Measurements from ENCODE around the gene KCNN4. TPM values are rescaled to one million over a fixed set of nuclear protein-coding genes. Genes with fewer than 3 reads are reported as not detected.
A peak's percentile ranks its signal among the peaks of the same experiment; 100 is the strongest.

The KCNN4 gene
- total and polyA plus RNA-seq, 10 donors, result 14.3 to 77.6 (median 22.6) TPM

GRCh38 chr19:43799502-43800142, 18.8 kb upstream of the KCNN4 start:
- intact Hi-C loops (cut with DNase I; ENCODE audit: low total_unique reads), result no loop called here
- Histone ChIP-seq H3K9me3 (peaks cover 0 to 8% (median 2%) of the 10 kb centered on the region in 8 donors), H3K27ac (peak overlapping the region in 5 of 8 donors; percentile 36 to 75 (median 59)), H3K27me3 (replicated peaks in 1 of 7) (peaks cover 0 to 27% (median 0%) of the 10 kb centered on the region in 7 donors), H3K36me3 (peaks cover 0 to 22% (median 0%) of the 10 kb centered on the region in 6 donors), H3K4me1 (peaks cover 0 to 22% (median 9%) of the 10 kb centered on the region in 6 donors), H3K4me3 (peak overlapping the region in 6 of 8 donors; percentile 45 to 77 (median 56))
- WGBS, 5 donors, result 54 to 70% (median 64%) methylated on average over 5 to 6 of the region's 6 CpGs
- DNase-seq, result no peak
- TF ChIP-seq POLR2AphosphoS5 (IDR thresholded peaks at IDR 0.05), result peak in 2 of 3 donors; percentile 15 to 32
- TF ChIP-seq CTCF (IDR thresholded peaks at IDR 0.05 in 8 of 11, conservative IDR thresholded peaks at IDR 0.05 in 3 of 11), result no peak
- TF ChIP-seq POLR2A (IDR thresholded peaks at IDR 0.05), result no peak

- Histone ChIP-seq H3K36me3 (peaks cover 0 to 22% (median 0%) of the 10 kb centered on the region in 6 donors), H3K27ac (peak overlapping the region in 5 of 8 donors; percentile 36 to 75 (median 59)), H3K4me3 (peak overlapping the region; percentile 45 to 77 (median 56)), H3K9me3 (peaks cover 0 to 8% (median 2%) of the 10 kb centered on the region in 8 donors), H3K4me1 (peaks cover 0 to 22% (median 9%) of the 10 kb centered on the region in 6 donors), H3K27me3 (replicated peaks in 1 of 7) (peaks cover 0 to 35% (median 0%) of the 10 kb centered on the region in 7 donors)
- peak; percentile 84 for DNase-seq
- WGBS, 5 donors, result 16 to 22% (median 18%) methylated on average over 48 to 70 of the region's 70 CpGs
- TF ChIP-seq CTCF (IDR thresholded peaks at IDR 0.05 in 8 of 11, conservative IDR thresholded peaks at IDR 0.05 in 3 of 11), result no peak
- TF ChIP-seq POLR2AphosphoS5 (IDR thresholded peaks at IDR 0.05), result peak in 2 of 3 donors; percentile 62
- intact Hi-C loops (cut with DNase I; ENCODE audit: low total_unique reads), result no loop called here
Measured at GRCh38 chr19:43798546-43799409, 18.0 kb upstream of the KCNN4 start.

GRCh38 chr19:43798026-43798545, 17.3 kb upstream of the KCNN4 start:
- Histone ChIP-seq H3K4me1 (peaks cover 0 to 22% (median 9%) of the 10 kb centered on the region in 6 donors), H3K27me3 (replicated peaks in 1 of 7) (peaks cover 0 to 42% (median 0%) of the 10 kb centered on the region in 7 donors), H3K27ac (peak overlapping the region in 3 of 8 donors; percentile 53 to 75 (median 61)), H3K36me3 (peaks cover 0 to 22% (median 0%) of the 10 kb centered on the region in 6 donors), H3K4me3 (peak overlapping the region; percentile 45 to 77 (median 56)), H3K9me3 (peaks cover 0 to 8% (median 2%) of the 10 kb centered on the region in 8 donors)
- intact Hi-C loops (cut with DNase I; ENCODE audit: low total_unique reads), result no loop called here
- no peak for DNase-seq
- 41 to 60% (median 49%) methylated on average over 2 to 5 of the region's 5 CpGs for WGBS, 5 donors
- TF ChIP-seq CTCF (IDR thresholded peaks at IDR 0.05 in 8 of 11, conservative IDR thresholded peaks at IDR 0.05 in 3 of 11), result no peak
- no peak for TF ChIP-seq POLR2A (IDR thresholded peaks at IDR 0.05)
- no peak for TF ChIP-seq POLR2AphosphoS5 (IDR thresholded peaks at IDR 0.05)
